ENCODE results near the gene RSBN1L. TPM values are rescaled to one million over a fixed set of nuclear protein-coding genes. Genes with fewer than 3 reads are reported as not detected.

RSBN1L gene
- total and polyA plus RNA-seq, 2 of the 8 experiments (the other 6 are each of a cell fraction or from before 2014, with no cell fraction given): 4.1 to 22.1 TPM

DNA sequence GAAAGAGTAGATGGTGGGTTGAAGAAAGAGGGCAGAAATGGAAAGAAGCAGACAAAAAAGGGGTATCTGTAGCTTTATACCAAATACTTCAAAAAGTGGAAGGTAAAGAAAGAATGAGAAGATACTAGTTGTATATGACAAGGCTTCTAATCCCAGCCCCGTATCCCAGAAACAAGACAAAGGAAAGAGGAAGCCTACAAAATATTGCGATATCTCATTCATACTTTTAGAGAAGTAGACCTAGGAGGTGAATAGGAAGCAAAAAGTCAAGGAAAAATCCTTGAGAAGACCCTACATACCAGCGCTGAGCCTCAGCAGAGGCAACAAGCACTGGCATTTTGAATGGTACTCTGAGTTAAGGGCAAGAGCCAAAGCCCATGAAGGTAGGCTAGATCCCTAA, 128.9 kb downstream of the RSBN1L start (continued):
- TF ChIP-seq, protein P1, sequence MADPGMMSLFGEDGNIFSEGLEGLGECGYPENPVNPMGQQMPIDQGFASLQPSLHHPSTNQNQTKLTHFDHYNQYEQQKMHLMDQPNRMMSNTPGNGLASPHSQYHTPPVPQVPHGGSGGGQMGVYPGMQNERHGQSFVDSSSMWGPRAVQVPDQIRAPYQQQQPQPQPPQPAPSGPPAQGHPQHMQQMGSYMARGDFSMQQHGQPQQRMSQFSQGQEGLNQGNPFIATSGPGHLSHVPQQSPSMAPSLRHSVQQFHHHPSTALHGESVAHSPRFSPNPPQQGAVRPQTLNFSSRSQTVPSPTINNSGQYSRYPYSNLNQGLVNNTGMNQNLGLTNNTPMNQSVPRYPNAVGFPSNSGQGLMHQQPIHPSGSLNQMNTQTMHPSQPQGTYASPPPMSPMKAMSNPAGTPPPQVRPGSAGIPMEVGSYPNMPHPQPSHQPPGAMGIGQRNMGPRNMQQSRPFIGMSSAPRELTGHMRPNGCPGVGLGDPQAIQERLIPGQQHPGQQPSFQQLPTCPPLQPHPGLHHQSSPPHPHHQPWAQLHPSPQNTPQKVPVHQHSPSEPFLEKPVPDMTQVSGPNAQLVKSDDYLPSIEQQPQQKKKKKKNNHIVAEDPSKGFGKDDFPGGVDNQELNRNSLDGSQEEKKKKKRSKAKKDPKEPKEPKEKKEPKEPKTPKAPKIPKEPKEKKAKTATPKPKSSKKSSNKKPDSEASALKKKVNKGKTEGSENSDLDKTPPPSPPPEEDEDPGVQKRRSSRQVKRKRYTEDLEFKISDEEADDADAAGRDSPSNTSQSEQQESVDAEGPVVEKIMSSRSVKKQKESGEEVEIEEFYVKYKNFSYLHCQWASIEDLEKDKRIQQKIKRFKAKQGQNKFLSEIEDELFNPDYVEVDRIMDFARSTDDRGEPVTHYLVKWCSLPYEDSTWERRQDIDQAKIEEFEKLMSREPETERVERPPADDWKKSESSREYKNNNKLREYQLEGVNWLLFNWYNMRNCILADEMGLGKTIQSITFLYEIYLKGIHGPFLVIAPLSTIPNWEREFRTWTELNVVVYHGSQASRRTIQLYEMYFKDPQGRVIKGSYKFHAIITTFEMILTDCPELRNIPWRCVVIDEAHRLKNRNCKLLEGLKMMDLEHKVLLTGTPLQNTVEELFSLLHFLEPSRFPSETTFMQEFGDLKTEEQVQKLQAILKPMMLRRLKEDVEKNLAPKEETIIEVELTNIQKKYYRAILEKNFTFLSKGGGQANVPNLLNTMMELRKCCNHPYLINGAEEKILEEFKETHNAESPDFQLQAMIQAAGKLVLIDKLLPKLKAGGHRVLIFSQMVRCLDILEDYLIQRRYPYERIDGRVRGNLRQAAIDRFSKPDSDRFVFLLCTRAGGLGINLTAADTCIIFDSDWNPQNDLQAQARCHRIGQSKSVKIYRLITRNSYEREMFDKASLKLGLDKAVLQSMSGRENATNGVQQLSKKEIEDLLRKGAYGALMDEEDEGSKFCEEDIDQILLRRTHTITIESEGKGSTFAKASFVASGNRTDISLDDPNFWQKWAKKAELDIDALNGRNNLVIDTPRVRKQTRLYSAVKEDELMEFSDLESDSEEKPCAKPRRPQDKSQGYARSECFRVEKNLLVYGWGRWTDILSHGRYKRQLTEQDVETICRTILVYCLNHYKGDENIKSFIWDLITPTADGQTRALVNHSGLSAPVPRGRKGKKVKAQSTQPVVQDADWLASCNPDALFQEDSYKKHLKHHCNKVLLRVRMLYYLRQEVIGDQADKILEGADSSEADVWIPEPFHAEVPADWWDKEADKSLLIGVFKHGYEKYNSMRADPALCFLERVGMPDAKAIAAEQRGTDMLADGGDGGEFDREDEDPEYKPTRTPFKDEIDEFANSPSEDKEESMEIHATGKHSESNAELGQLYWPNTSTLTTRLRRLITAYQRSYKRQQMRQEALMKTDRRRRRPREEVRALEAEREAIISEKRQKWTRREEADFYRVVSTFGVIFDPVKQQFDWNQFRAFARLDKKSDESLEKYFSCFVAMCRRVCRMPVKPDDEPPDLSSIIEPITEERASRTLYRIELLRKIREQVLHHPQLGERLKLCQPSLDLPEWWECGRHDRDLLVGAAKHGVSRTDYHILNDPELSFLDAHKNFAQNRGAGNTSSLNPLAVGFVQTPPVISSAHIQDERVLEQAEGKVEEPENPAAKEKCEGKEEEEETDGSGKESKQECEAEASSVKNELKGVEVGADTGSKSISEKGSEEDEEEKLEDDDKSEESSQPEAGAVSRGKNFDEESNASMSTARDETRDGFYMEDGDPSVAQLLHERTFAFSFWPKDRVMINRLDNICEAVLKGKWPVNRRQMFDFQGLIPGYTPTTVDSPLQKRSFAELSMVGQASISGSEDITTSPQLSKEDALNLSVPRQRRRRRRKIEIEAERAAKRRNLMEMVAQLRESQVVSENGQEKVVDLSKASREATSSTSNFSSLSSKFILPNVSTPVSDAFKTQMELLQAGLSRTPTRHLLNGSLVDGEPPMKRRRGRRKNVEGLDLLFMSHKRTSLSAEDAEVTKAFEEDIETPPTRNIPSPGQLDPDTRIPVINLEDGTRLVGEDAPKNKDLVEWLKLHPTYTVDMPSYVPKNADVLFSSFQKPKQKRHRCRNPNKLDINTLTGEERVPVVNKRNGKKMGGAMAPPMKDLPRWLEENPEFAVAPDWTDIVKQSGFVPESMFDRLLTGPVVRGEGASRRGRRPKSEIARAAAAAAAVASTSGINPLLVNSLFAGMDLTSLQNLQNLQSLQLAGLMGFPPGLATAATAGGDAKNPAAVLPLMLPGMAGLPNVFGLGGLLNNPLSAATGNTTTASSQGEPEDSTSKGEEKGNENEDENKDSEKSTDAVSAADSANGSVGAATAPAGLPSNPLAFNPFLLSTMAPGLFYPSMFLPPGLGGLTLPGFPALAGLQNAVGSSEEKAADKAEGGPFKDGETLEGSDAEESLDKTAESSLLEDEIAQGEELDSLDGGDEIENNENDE (IDR thresholded peaks at IDR 0.05; ENCODE audit: insufficient replicate concordance, low read length): no peak
- no peak for TF ChIP-seq SP2 (IDR thresholded peaks at IDR 0.05; ENCODE audit: low read length)
- TF ChIP-seq CEBPB (IDR thresholded peaks at IDR 0.05; ENCODE audit: low read depth, low read length): no peak
- no peak for TF ChIP-seq KDM4A (IDR thresholded peaks at IDR 0.05; ENCODE audit: low read depth, low read length, severe bottlenecking)
- TF ChIP-seq MAFK (IDR thresholded peaks at IDR 0.05; ENCODE audit: low read depth, low read length): no peak
- no peak for TF ChIP-seq NANOG (IDR thresholded peaks at IDR 0.05; ENCODE audit: insufficient read depth, low read depth, low read length, poor library complexity, severe bottlenecking)
- no peak for TF ChIP-seq RAD21 (IDR thresholded peaks at IDR 0.05 in 1 of 2, conservative IDR thresholded peaks at IDR 0.05 in 1 of 2; ENCODE audit: low read depth in 2 of 2, low read length in 2 of 2)
- TF ChIP-seq ZNF274 (IDR thresholded peaks at IDR 0.05; ENCODE audit: borderline replicate concordance, extremely low read depth, low read length): no peak
- TF ChIP-seq CBX5 (IDR thresholded peaks at IDR 0.05; ENCODE audit: low read depth, low read length): no peak

Measured in H1 (cell line).